Natural killer cell (primary cell): ENCODE data around the gene VDAC2. TPM values are rescaled to one million over a fixed set of nuclear protein-coding genes. Genes with fewer than 3 reads are reported as not detected.

Source experiments
- ATAC-seq, 3 donors: fragments of 150-1000 bp in 2 of 3; fragments of 200-7000 bp in 1 of 3; cut with Tn5 transposase; 1 replicate in 1 of 3; 2 replicates in 2 of 3; pipeline ENCODE4 v1.10.0; 2021; ENCODE audit warnings: mild to moderate bottlenecking in 2 of 3, moderate library complexity in 2 of 3
- DNase-seq, 2 donors: peaks; one replicate each; pipeline versions ENCODE4 v3.0.0 to v3.0.0-alpha.2; 2013 to 2021; ENCODE audit warnings: mixed read lengths in 1 of 2
- H3K27ac ChIP-seq: one replicate; pipeline ENCODE4 v1.5.1; 2013; ENCODE audit warnings: mild to moderate bottlenecking, low read length
- H3K27me3 ChIP-seq: one replicate; pipeline ENCODE4 v1.6.1; 2013; ENCODE audit warnings: low read length; ENCODE audit not compliant: control insufficient read depth, insufficient read depth
- H3K36me3 ChIP-seq: one replicate; pipeline ENCODE4 v1.6.1; 2013; ENCODE audit warnings: low read length; ENCODE audit not compliant: control insufficient read depth, insufficient read depth
- H3K4me1 ChIP-seq: one replicate; pipeline ENCODE4 v1.6.1; 2013; ENCODE audit warnings: low read length; ENCODE audit not compliant: control insufficient read depth, insufficient read depth
- H3K4me3 ChIP-seq: one replicate; pipeline ENCODE4 v1.5.1; 2013; ENCODE audit warnings: low read length
- H3K9me3 ChIP-seq: one replicate; pipeline ENCODE4 v1.6.1; 2013; ENCODE audit warnings: low read length; ENCODE audit not compliant: control insufficient read depth, insufficient read depth
- H3K27ac Mint-ChIP-seq, 2 donors: one replicate each; pipeline ENCODE4 v1.8.0; 2022; ENCODE audit warnings: mild to moderate bottlenecking in 2 of 2, mixed read lengths in 2 of 2, moderate library complexity in 1 of 2
- H3K27me3 Mint-ChIP-seq, 2 donors: one replicate each; pipeline ENCODE4 v1.8.0; 2022; ENCODE audit warnings: low read depth in 2 of 2, mixed read lengths in 2 of 2
- H3K36me3 Mint-ChIP-seq: one replicate; pipeline ENCODE4 v1.8.0; 2022; ENCODE audit warnings: mixed read lengths
- H3K4me1 Mint-ChIP-seq, 2 donors: one replicate each; pipeline ENCODE4 v1.8.0; 2022; ENCODE audit warnings: mixed read lengths in 2 of 2
- H3K4me3 Mint-ChIP-seq: one replicate; pipeline ENCODE4 v1.8.0; 2022; ENCODE audit warnings: mild to moderate bottlenecking, moderate library complexity, mixed read lengths
- H3K9me3 Mint-ChIP-seq, 2 donors: one replicate each; pipeline ENCODE4 v1.8.0; 2022; ENCODE audit warnings: mixed read lengths in 2 of 2
- CTCF ChIP-seq: fragments of 200-600 bp; IDR thresholded peaks from one replicate; pipeline ENCODE4 v1.8.0; 2022; ENCODE audit warnings: antibody characterized with exemption
- WGBS: methylation state at CpG from one replicate; pipeline ENCODE4 v1.1.7; 2013; ENCODE audit warnings: missing lambda C conversion rate; ENCODE audit not compliant: insufficient coverage; 5-methylcytosine and 5-hydroxymethylcytosine counted together
- intact Hi-C: fragments of 100-400 bp; cut with micrococcal nuclease; formaldehyde crosslinking; loops from one replicate; pipeline ENCODE4 v1.14.2; 2022
- total RNA-seq, 4 donors: library from RNA; stranded (reverse); fragments of 120-200 nt in 1 of 4; gene quantifications; one replicate each; pipeline versions ENCODE4 v1.2.3 to v1.2.4, GENCODE V29; 2013 to 2022

VDAC2 gene
- total RNA-seq, 3 donors from 2014 or later (not counting 1 experiment from before 2014, with no cell fraction given) = 110 to 124 (median 117) TPM

GRCh38 chr10:75245354-75246250 is 35.0 kb downstream of the VDAC2 start:
- Mint-ChIP-seq H3K4me1 (no peaks in the 10 kb centered on the region), H3K36me3 (no peaks in the 10 kb centered on the region), H3K4me3 (no peak overlapping the region), H3K27ac (no peak overlapping the region), H3K27me3 (peaks cover 0 to 2% of the 10 kb centered on the region in 2 donors), H3K9me3 (no peaks in the 10 kb centered on the region)
- 85% methylated on average over 9 of the region's 10 CpGs for WGBS
- no peak overlapping the region for H3K4me3 ChIP-seq
- H3K36me3 ChIP-seq = no peaks in the 10 kb centered on the region
- TF ChIP-seq CTCF = no peak
- H3K9me3 ChIP-seq = no peaks in the 10 kb centered on the region
- ATAC-seq = no peak
- H3K27me3 ChIP-seq = no peaks in the 10 kb centered on the region
- no peaks in the 10 kb centered on the region for H3K4me1 ChIP-seq
- no peak overlapping the region for H3K27ac ChIP-seq
- intact Hi-C loops = no loop called here
- DNase-seq = no peak

DNA sequence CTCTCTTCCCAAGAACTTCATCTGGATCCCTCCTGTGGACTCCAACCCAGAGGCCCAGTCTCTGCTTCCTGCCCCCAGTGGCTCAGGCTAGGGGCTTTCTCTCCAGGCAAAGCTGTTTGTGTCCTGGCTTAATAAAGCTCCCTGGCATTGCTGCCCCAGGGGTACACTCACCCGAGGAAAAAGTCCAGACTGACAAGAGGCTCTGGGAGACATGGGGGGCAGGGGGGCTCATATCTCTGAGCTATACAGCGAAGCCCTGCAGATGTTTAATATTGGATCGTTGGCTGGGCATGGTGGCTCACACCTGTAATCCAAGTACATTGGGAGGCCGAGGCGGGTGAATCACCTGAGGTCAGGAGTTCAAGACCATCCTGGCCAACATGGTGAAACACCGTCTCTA is 35.9 kb downstream of the VDAC2 start:
- intact Hi-C loops = no loop called here
- DNase-seq = no peak
- H3K4me1 Mint-ChIP-seq = no peaks in the 10 kb centered on the region

DNA sequence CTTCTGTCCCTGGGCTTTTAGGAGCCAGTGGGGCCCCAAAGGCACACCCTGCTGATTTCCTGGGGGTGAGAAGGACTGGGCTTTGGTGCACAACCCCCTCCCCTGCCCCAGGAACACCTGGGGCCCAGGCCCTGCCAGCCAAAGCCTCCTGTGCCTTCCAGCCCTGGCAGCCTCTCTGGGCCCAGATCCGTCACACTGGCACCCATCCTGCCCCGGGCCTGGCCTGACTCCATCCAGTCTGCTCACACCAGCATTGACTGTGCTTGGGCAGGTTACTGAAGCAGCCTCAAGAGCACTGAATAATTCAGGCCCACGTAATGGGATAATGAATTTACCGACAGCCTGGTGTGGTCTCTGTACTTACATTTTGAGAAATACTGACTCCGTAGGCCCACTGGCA is 37.2 kb downstream of the VDAC2 start:
- Mint-ChIP-seq H3K4me1 (no peaks in the 10 kb centered on the region), H3K27me3 (peaks cover 0 to 2% of the 10 kb centered on the region in 2 donors), H3K36me3 (no peaks in the 10 kb centered on the region), H3K27ac (no peak overlapping the region), H3K4me3 (no peak overlapping the region), H3K9me3 (peaks cover 0 to 3% of the 10 kb centered on the region in 2 donors)
- Histone ChIP-seq H3K9me3 (no peaks in the 10 kb centered on the region), H3K4me3 (no peak overlapping the region), H3K27me3 (no peaks in the 10 kb centered on the region), H3K36me3 (no peaks in the 10 kb centered on the region), H3K4me1 (no peaks in the 10 kb centered on the region), H3K27ac (no peak overlapping the region)
- intact Hi-C loops = no loop called here
- no peak for ATAC-seq
- no peak for DNase-seq
- no peak for TF ChIP-seq CTCF
- WGBS = 96% methylated on average over 5 of the region's 5 CpGs

More for the DNA sequence above, 35.9 kb downstream of the VDAC2 start:
- Mint-ChIP-seq H3K27me3 (peaks cover 0 to 2% of the 10 kb centered on the region in 2 donors), H3K4me3 (no peak overlapping the region), H3K9me3 (no peaks in the 10 kb centered on the region), H3K27ac (no peak overlapping the region), H3K36me3 (no peaks in the 10 kb centered on the region)
- Histone ChIP-seq H3K27me3 (no peaks in the 10 kb centered on the region), H3K4me1 (no peaks in the 10 kb centered on the region), H3K36me3 (no peaks in the 10 kb centered on the region), H3K27ac (no peak overlapping the region), H3K9me3 (no peaks in the 10 kb centered on the region), H3K4me3 (no peak overlapping the region)
- no peak for ATAC-seq
- no peak for TF ChIP-seq CTCF
- WGBS = 91% methylated on average over 6 of the region's 6 CpGs
